Fibroblast of lung (primary cell): ENCODE data around the gene DCAF7. TPM values are rescaled to one million over a fixed set of nuclear protein-coding genes. Genes with fewer than 3 reads are reported as not detected.
A peak's percentile ranks its signal among the peaks of the same experiment; 100 is the strongest.

Experiments
- DNase-seq, 2 donors: peaks; one replicate each; pipeline versions ENCODE4 v3.0.0 to v3.0.0-alpha.2; 2010; ENCODE audit warnings: low read depth in 2 of 2
- H2AFZ ChIP-seq: 2 replicates; pipeline ENCODE4 v1.5.1; 2012; ENCODE audit warnings: low read length, control low read depth, inconsistent platforms
- H3K27ac ChIP-seq: 2 replicates; pipeline ENCODE4 v1.5.1; 2011; ENCODE audit warnings: low read length, control low read depth; ENCODE audit not compliant: insufficient read depth
- H3K27me3 ChIP-seq: 2 replicates; pipeline ENCODE4 v1.5.1; 2011; ENCODE audit warnings: mild to moderate bottlenecking, low read length; ENCODE audit not compliant: control insufficient read depth, insufficient read depth
- H3K36me3 ChIP-seq: 2 replicates; pipeline ENCODE4 v1.5.1; 2011; ENCODE audit warnings: low read length; ENCODE audit not compliant: control insufficient read depth, insufficient read depth
- H3K4me1 ChIP-seq: 2 replicates; pipeline ENCODE4 v1.5.1; 2011; ENCODE audit warnings: low read length; ENCODE audit not compliant: control insufficient read depth, insufficient read depth; ENCODE audit errors: extremely low read depth
- H3K4me2 ChIP-seq: 2 replicates; pipeline ENCODE4 v1.5.1; 2011; ENCODE audit warnings: low read length, control low read depth; ENCODE audit not compliant: insufficient read depth; ENCODE audit errors: extremely low read depth
- H3K4me3 ChIP-seq, 4 experiments: fragments of 200-600 bp in 1 of 4; sonication (generic) in 1 of 4; replicated peaks in 1 of 4; 2 replicates each; pipeline ENCODE4 v1.5.1; 2011 to 2016; ENCODE audit warnings: low read length in 4 of 4, low read depth in 3 of 4, mild to moderate bottlenecking in 3 of 4, control low read depth in 2 of 4, inconsistent platforms in 1 of 4, mixed read lengths in 1 of 4; ENCODE audit not compliant: insufficient read depth in 1 of 4; ENCODE audit errors: control extremely low read depth in 1 of 4
- H3K79me2 ChIP-seq: 2 replicates; pipeline ENCODE4 v1.5.1; 2012; ENCODE audit warnings: mild to moderate bottlenecking, low read length, inconsistent platforms; ENCODE audit not compliant: control insufficient read depth, insufficient read depth
- H3K9ac ChIP-seq: 2 replicates; pipeline ENCODE4 v1.5.1; 2011; ENCODE audit warnings: mild to moderate bottlenecking, low read length, control low read depth; ENCODE audit not compliant: insufficient read depth
- H3K9me3 ChIP-seq: 2 replicates; pipeline ENCODE4 v1.5.1; 2012; ENCODE audit warnings: low read depth, low read length; ENCODE audit not compliant: control insufficient read depth, insufficient read depth
- H4K20me1 ChIP-seq: 2 replicates; pipeline ENCODE4 v1.5.1; 2011; ENCODE audit warnings: low read length; ENCODE audit not compliant: control insufficient read depth, insufficient read depth; ENCODE audit errors: extremely low read depth
- EZH2 ChIP-seq: IDR thresholded peaks from 2 replicates; pipeline ENCODE4 v1.5.1; 2012; ENCODE audit warnings: low read length, control low read depth, mild to moderate bottlenecking; ENCODE audit errors: missing control alignments
- polyA plus RNA-seq, 2 donors: library from polyadenylated mRNA; depleted of rRNA in 1 of 2; stranded (reverse) in 1 of 2; unstranded in 1 of 2; fragments of >200 nt; gene quantifications; 2 replicates each; pipeline ENCODE4 v1.2.1, GENCODE V29; 2011 to 2012; ENCODE audit warnings: missing spikeins in 1 of 2
- total RNA-seq: library from RNA; depleted of rRNA; stranded (reverse); fragments of >200 nt; gene quantifications from 2 replicates; pipeline ENCODE4 v1.2.1, GENCODE V29; 2014
- TF ChIP-seq, protein P1 (sequence below), 2 donors: IDR thresholded peaks in 1 of 2; conservative IDR thresholded peaks in 1 of 2; 1 replicate in 1 of 2; 2 replicates in 1 of 2; pipeline ENCODE4 v1.5.1; 2011 to 2012; ENCODE audit warnings: low read length in 2 of 2, control low read depth in 1 of 2, inconsistent platforms in 1 of 2, low read depth in 1 of 2, mild to moderate bottlenecking in 1 of 2

DCAF7 gene
- total and polyA plus RNA-seq, 2 donors (not counting 1 experiment from before 2014, with no cell fraction given), result 13.9 to 38.8 TPM

DNA sequence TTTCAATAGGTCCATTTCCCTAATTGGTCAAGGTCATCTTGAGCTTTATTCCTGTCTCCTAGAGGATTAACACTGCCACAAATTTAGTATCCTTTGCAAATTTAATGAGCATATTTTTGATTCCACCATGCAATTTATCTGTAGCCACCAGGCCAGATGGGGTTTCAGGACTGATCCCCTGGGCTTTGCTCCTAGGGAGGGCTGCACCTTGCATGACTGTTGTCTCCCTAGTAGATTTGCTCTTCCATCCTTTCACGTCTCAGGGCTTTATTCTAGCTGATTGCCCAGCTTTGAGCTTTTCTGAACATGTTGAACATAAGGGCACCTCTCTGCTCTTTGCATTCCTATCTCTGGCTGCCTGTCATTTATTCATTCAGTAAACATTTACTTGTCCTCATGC is 34.9 kb upstream of the DCAF7 start:
- Histone ChIP-seq H3K9me3 (no peaks in the 10 kb centered on the region), H3K79me2 (no peaks in the 10 kb centered on the region), H3K27me3 (peaks cover 6% of the 10 kb centered on the region), H3K4me3 (no peak overlapping the region), H4K20me1 (no peaks in the 10 kb centered on the region), H2AFZ (no peak overlapping the region), H3K27ac (no peak overlapping the region), H3K4me1 (no peaks in the 10 kb centered on the region), H3K9ac (no peak overlapping the region), H3K36me3 (no peaks in the 10 kb centered on the region), H3K4me2 (no peak overlapping the region)
- DNase-seq, result no peak
- no peak for TF ChIP-seq EZH2
- TF ChIP-seq, protein P1, sequence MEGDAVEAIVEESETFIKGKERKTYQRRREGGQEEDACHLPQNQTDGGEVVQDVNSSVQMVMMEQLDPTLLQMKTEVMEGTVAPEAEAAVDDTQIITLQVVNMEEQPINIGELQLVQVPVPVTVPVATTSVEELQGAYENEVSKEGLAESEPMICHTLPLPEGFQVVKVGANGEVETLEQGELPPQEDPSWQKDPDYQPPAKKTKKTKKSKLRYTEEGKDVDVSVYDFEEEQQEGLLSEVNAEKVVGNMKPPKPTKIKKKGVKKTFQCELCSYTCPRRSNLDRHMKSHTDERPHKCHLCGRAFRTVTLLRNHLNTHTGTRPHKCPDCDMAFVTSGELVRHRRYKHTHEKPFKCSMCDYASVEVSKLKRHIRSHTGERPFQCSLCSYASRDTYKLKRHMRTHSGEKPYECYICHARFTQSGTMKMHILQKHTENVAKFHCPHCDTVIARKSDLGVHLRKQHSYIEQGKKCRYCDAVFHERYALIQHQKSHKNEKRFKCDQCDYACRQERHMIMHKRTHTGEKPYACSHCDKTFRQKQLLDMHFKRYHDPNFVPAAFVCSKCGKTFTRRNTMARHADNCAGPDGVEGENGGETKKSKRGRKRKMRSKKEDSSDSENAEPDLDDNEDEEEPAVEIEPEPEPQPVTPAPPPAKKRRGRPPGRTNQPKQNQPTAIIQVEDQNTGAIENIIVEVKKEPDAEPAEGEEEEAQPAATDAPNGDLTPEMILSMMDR (conservative IDR thresholded peaks at IDR 0.05 in 1 of 2, IDR thresholded peaks at IDR 0.05 in 1 of 2; ENCODE audit: low read depth in 1 of 2, low read length in 2 of 2), result no peak

DNA sequence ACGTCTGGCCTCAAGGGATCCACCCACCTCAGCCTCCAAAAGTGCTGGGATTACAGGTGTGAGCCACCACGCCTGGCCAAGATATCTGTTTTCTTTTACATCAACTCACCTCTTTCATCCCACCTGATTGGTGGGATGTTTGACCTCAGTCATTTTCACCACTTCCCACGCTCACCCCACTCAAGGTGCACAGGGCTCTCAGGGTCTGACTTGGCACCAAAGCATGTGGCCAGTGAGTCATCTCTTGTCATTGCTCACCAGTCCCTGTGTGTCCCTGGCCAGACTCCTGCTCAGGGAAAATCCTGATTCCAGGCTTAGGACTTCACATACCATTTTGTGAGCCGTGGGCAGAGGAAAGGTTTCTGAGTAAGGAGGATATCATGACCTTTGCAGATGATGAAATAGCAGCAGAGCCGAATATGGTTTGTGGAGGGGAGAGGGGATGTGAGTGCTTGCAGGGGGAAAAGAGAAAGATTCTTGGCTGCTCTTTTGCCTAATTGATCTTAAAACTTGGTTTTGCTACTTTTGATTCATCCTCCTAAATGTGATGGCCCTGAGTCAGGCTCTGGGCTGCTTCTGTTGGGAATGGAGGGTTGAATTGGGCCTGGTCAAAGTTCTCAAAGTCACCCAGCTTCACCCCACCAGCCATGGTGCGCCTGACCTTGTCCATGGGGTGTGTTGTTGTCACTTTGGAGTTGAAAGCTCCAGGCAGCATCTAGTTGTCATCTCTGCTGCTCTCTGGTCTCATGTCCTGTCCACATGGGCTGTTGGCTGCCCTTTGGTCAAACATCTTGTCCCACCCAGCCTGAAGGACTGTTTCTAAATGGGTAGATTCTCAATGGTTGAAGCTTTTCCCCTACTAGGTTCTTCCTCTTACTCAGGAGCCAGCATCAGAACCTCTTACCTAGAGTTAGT is 33.1 kb upstream of the DCAF7 start:
- no peaks in the 10 kb centered on the region for H3K4me1 ChIP-seq
- no peak overlapping the region for H2AFZ ChIP-seq
- H3K27me3 ChIP-seq, result peaks cover 2% of the 10 kb centered on the region
- H4K20me1 ChIP-seq, result no peaks in the 10 kb centered on the region
- H3K27ac ChIP-seq, result no peak overlapping the region
- H3K79me2 ChIP-seq, result no peaks in the 10 kb centered on the region
- no peak overlapping the region for H3K4me2 ChIP-seq
- peak in 1 of 2 donors; percentile 77 for DNase-seq
- no peak overlapping the region for H3K4me3 ChIP-seq
- H3K9me3 ChIP-seq, result no peaks in the 10 kb centered on the region
- no peaks in the 10 kb centered on the region for H3K36me3 ChIP-seq
- no peak for TF ChIP-seq EZH2
- TF ChIP-seq, protein P1 (conservative IDR thresholded peaks at IDR 0.05 in 1 of 2, IDR thresholded peaks at IDR 0.05 in 1 of 2; ENCODE audit: low read depth in 1 of 2, low read length in 2 of 2), result no peak
- no peak overlapping the region for H3K9ac ChIP-seq

DNA sequence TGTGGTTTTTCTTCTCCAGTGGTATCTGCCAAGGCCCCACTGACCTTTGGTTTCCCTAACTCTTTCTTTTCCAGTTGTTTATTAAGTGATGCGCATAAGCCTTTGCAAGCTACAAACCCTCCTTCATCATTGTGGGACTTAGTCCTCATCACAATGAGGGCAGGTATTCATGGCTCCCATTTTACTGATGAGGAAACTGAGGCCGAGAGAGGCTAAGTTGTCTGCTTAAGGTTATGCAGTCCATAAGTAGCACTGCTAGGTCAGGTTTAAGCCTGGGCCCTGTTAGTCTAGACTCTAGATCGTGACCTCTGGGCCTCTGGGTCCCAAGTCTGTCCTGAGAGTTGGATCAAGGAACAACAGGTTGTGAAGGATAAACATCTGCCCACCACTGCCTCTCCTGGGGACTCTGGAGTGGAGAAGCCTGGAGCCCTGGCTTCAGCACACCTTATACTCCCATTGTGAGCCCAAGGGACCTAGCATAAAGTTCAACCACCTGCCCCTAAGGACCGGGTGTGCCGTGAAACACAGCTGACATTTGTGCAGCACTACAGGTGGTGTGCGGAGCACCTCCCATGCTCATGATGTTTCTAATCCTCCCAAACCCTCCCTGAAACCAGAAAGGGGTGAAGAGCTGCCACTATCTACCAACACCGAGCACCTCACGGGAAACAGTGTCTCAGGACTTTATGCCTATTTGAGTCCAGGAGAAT is 32.3 kb upstream of the DCAF7 start:
- Histone ChIP-seq H3K27ac (no peak overlapping the region), H3K36me3 (no peaks in the 10 kb centered on the region), H3K4me1 (no peaks in the 10 kb centered on the region), H3K27me3 (peaks cover 2% of the 10 kb centered on the region), H3K4me3 (no peak overlapping the region), H3K9ac (no peak overlapping the region), H3K4me2 (no peak overlapping the region), H4K20me1 (no peaks in the 10 kb centered on the region), H3K79me2 (no peaks in the 10 kb centered on the region), H3K9me3 (no peaks in the 10 kb centered on the region), H2AFZ (no peak overlapping the region)
- TF ChIP-seq, protein P1 (conservative IDR thresholded peaks at IDR 0.05 in 1 of 2, IDR thresholded peaks at IDR 0.05 in 1 of 2; ENCODE audit: low read depth in 1 of 2, low read length in 2 of 2), result no peak
- no peak for TF ChIP-seq EZH2
- no peak for DNase-seq
